OCI-LY1 (cell line): ENCODE measurements around the gene POLDIP3.
"Not testable (repeated sequence)": the region's sequence is repeated elsewhere in the genome, so short reads cannot be mapped to it uniquely, and the experiment has no call there.

ENCODE experiments used
- H2AFZ ChIP-seq: fragments of 200-600 bp; sonication (generic), shearing (Covaris generic); 2 replicates; pipeline ENCODE4 v1.6.0; 2014; ENCODE audit warnings: antibody characterized with exemption, mild to moderate bottlenecking, low read length
- H3F3A ChIP-seq: fragments of 200-600 bp; sonication (generic), shearing (Covaris generic); 2 replicates; pipeline ENCODE4 v1.6.0; 2014; ENCODE audit warnings: mild to moderate bottlenecking, antibody characterized with exemption, low read length, moderate library complexity; ENCODE audit not compliant: insufficient read depth
- H3K27ac ChIP-seq: fragments of 200-600 bp; sonication (generic); 2 replicates; pipeline ENCODE4 v1.5.1; 2014; ENCODE audit warnings: low read length, mixed run types, mild to moderate bottlenecking, low read depth; ENCODE audit not compliant: poor library complexity, severe bottlenecking
- H3K27me3 ChIP-seq: fragments of 200-600 bp; sonication (generic); 2 replicates; pipeline ENCODE4 v1.6.0; 2014; ENCODE audit warnings: antibody characterized with exemption, mild to moderate bottlenecking, low read length, moderate library complexity; ENCODE audit not compliant: insufficient read depth
- H3K36me3 ChIP-seq: fragments of 200-600 bp; sonication (generic); 2 replicates; pipeline ENCODE4 v1.6.1; 2014; ENCODE audit warnings: mild to moderate bottlenecking, antibody characterized with exemption, low read length, moderate library complexity, mixed read lengths; ENCODE audit not compliant: insufficient read depth
- H3K4me1 ChIP-seq: fragments of 200-600 bp; sonication (generic); 2 replicates; pipeline ENCODE4 v1.5.1; 2014; ENCODE audit warnings: mild to moderate bottlenecking, low read length, moderate library complexity; ENCODE audit not compliant: insufficient read depth, severe bottlenecking
- H3K4me2 ChIP-seq: fragments of 200-600 bp; sonication (generic), shearing (Covaris generic); 2 replicates; pipeline ENCODE4 v1.6.1; 2014; ENCODE audit warnings: low read length
- H3K4me3 ChIP-seq: fragments of 200-600 bp; sonication (generic); 2 replicates; pipeline ENCODE4 v1.5.1; 2014; ENCODE audit warnings: low read length, low read depth, mild to moderate bottlenecking, mixed read lengths; ENCODE audit not compliant: poor library complexity, severe bottlenecking
- H3K79me2 ChIP-seq: fragments of 200-600 bp; shearing (Covaris generic); 2 replicates; pipeline ENCODE4 v1.6.1; 2016; ENCODE audit warnings: mixed run types, low read length, mixed read lengths; ENCODE audit not compliant: insufficient read depth
- H3K9ac ChIP-seq: fragments of 200-600 bp; sonication (generic), shearing (Covaris generic); 2 replicates; pipeline ENCODE4 v1.6.1; 2014; ENCODE audit warnings: mild to moderate bottlenecking, low read length, mixed read lengths
- H3K9me2 ChIP-seq: fragments of 200-600 bp; sonication (generic), shearing (Covaris generic); 2 replicates; pipeline ENCODE4 v1.6.1; 2014; ENCODE audit warnings: low read depth, mild to moderate bottlenecking, low read length, mixed read lengths
- H3K9me3 ChIP-seq: fragments of 200-600 bp; shearing (Covaris generic); 2 replicates; pipeline ENCODE4 v1.6.1; 2014; ENCODE audit warnings: low read length, mixed read lengths
- H4K20me1 ChIP-seq: fragments of 200-600 bp; sonication (generic), shearing (Covaris generic); 2 replicates; pipeline ENCODE4 v1.6.0; 2016; ENCODE audit warnings: mild to moderate bottlenecking, low read length; ENCODE audit not compliant: insufficient read depth
- EZH2 ChIP-seq: fragments of 200-600 bp; sonication (generic), shearing (Covaris generic); IDR thresholded peaks from 2 replicates; pipeline ENCODE4 v1.8.0; 2017; ENCODE audit warnings: borderline replicate concordance, mixed run types, mild to moderate bottlenecking, antibody characterized with exemption, low read length, moderate library complexity, mixed read lengths
- TF ChIP-seq, protein P1 (sequence below): fragments of 200-600 bp; sonication (generic), shearing (Covaris generic); IDR thresholded peaks from 2 replicates; pipeline ENCODE4 v1.5.1; 2017; ENCODE audit warnings: mild to moderate bottlenecking, antibody characterized with exemption, low read length, moderate library complexity, mixed read lengths

POLDIP3 gene

DNA sequence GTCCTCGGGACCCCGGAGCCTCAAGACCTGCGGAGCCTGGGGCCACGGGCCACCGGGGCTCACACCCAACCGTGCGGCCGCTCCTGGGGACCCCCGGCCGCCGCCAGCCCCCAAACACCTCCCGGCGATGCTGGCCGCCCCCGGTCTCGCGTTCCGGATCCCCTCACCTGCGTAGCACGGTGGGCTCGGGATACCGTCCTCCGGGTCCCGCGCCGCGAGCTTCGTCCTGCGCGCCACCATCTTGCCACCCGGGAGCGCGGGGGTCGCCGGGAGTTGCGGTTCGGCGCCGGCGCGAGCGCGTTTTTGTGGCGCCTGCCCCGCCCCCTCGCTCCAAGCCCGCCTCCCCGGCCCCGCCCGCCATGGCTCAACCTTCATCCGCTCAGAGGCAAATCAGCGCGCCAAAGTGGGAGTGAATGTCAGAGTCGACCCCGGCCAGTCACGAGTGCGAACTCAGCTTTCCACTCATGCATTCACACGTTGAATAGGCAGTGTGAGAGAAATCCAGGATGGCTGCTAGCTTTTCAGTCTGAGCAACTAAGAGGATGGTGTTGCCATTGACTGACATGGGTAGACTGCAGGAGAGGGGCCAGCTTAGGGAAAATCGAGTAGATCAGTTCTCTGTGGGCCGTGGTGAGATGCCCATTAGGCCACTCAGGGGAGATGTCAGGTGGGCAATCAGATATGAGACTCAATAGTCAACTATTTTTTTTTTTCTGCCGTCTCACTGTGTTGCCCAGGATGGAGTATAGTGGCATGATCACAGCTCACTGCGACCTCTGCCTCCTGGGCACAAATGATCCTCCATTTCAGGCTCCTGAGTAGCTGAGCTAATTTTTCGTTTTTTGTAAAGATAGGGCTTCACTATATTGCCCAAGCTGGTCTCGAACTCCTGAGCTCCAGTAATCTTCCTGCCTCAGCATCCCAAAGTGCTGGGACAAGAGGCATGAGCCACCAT is 32.6 kb downstream of the POLDIP3 start:
- Histone ChIP-seq H3K27me3 (no peaks in the 10 kb centered on the region), H3K4me2 (peak overlapping the region; percentile 68), H3K9me3 (no peaks in the 10 kb centered on the region), H3F3A (no peaks in the 10 kb centered on the region), H2AFZ (no peak overlapping the region), H3K36me3 (peaks cover 71% of the 10 kb centered on the region), H3K9ac (peak overlapping the region; percentile 93), H3K27ac (peak overlapping the region; percentile 68), H3K4me3 (peak overlapping the region; percentile 82), H4K20me1 (no peaks in the 10 kb centered on the region), H3K79me2 (no peaks in the 10 kb centered on the region; the same call in 1 of the 2 replicates), H3K9me2 (no peaks in the 10 kb centered on the region), H3K4me1 (peaks cover 15% of the 10 kb centered on the region)
- TF ChIP-seq EZH2, result no peak
- TF ChIP-seq, protein P1, sequence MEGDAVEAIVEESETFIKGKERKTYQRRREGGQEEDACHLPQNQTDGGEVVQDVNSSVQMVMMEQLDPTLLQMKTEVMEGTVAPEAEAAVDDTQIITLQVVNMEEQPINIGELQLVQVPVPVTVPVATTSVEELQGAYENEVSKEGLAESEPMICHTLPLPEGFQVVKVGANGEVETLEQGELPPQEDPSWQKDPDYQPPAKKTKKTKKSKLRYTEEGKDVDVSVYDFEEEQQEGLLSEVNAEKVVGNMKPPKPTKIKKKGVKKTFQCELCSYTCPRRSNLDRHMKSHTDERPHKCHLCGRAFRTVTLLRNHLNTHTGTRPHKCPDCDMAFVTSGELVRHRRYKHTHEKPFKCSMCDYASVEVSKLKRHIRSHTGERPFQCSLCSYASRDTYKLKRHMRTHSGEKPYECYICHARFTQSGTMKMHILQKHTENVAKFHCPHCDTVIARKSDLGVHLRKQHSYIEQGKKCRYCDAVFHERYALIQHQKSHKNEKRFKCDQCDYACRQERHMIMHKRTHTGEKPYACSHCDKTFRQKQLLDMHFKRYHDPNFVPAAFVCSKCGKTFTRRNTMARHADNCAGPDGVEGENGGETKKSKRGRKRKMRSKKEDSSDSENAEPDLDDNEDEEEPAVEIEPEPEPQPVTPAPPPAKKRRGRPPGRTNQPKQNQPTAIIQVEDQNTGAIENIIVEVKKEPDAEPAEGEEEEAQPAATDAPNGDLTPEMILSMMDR, result no peak

DNA sequence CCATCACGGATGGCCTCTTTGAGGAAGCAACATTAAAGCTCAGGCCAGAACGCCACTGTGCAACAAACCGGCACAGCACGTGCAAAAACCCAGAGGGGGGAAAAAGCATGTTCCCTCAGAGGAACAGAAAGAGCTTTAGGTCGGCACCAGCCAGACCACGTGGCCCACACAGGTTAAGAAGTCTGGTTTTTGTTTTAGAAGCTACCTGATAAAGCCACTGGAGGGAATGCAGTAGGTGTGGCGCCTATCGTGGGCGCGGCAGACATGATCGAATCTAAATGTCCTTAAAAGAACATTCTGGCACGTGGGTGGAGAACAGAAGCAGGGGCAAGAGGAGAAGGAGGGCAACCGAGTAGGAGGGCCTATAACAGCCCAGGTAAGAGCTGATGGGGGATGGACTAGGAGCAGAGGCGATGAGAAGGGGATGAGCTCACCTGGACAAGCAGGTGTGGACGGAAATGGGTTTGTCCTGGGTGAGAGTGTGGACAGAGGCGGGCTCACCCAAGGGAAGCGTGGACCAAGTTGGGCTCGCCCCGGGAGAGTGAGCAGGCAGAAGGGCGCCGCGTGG is 33.4 kb downstream of the POLDIP3 start:
- peaks cover 15% of the 10 kb centered on the region for H3K4me1 ChIP-seq
- H3K9me3 ChIP-seq, H3K27me3 ChIP-seq, H3F3A ChIP-seq, H4K20me1 ChIP-seq, H3K9me2 ChIP-seq, H2AFZ ChIP-seq, H3K79me2 ChIP-seq: not testable (repeated sequence)
- H3K36me3 ChIP-seq, result peaks cover 66% of the 10 kb centered on the region
- H3K4me2 ChIP-seq, result peak overlapping the region; percentile 92
- peak overlapping the region; percentile 93 for H3K9ac ChIP-seq
- H3K27ac ChIP-seq, result peak overlapping the region; percentile 34
- peak overlapping the region; percentile 82 for H3K4me3 ChIP-seq

DNA sequence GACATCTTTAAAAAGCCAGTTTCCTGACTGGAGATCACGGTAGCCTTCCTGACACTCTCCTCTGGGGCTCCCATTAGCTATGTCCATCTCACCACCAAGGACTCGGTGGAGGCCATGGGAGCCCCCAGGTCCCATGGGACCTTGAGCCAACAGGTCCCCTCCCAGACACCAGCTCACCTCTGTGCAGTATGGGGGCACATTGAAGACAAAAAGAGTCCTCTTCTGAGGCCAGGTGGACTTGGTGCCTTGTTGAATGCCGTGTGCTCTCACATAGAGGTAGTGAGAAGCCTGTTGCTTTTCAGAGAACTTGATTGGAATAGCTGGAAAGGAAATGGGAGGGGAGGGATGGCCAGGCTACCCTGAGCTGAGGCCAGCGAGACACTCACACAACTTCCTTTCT is 34.6 kb downstream of the POLDIP3 start:
- H3K9me3 ChIP-seq, H3F3A ChIP-seq, H3K4me2 ChIP-seq, H4K20me1 ChIP-seq, H3K27ac ChIP-seq, H3K27me3 ChIP-seq, H3K9ac ChIP-seq, H3K9me2 ChIP-seq, H2AFZ ChIP-seq, H3K79me2 ChIP-seq: not testable (repeated sequence)
- Histone ChIP-seq H3K4me3 (peak overlapping the region; percentile 19), H3K4me1 (peaks cover 15% of the 10 kb centered on the region), H3K36me3 (peaks cover 53% of the 10 kb centered on the region)

DNA sequence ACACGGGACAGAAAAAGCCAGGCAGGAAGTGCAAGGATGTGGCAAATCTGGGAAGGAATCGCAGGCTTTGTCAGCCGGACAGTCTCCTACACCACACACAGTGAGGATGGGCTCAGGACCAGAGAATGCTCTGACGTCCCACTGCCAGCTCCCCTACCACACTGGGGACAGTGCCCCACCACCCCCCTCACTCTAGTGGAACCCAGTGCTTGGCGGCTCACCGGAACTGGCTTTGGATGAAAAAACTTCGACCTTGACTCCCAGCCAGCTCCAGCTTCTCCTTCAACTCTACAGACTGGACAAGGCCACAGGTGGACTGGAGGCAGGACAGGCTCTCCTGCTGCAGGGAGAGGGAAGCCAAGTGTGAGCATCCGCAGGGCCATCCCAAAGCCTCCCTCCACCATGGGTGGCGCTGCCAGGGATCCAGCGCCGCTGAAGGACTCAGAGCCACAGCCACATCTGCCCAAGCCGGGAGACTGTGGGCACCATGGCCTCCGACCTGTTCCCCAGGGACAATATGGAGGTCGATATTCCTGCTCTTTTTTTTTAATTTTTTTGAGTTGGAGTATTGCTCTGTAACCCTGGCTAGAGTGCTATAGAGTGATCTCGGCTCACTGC is 37.0 kb downstream of the POLDIP3 start:
- TF ChIP-seq, protein P1, result no peak
- TF ChIP-seq EZH2, result no peak

DNA sequence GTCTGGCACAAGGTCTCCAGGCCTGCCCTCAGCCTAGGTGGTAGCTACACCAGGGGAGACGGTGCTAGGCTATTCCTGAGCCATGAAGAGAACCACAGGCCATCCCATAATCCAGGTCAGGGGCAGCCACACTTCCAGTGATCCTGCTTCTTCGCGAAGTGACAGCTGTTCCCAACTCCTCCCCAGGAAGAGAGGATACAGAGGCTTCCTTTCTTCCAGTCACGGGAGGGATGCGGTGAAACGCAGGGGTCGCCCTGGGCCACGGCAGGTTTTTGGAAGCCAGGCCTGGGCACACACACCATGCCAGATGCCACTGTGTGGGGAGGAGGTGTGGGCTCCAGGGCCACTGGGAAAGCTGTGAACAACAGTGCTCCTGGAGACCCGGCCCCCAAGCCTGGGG is 37.5 kb downstream of the POLDIP3 start:
- H4K20me1 ChIP-seq, H3K4me1 ChIP-seq, H3K79me2 ChIP-seq, H3K9ac ChIP-seq, H2AFZ ChIP-seq, H3K27me3 ChIP-seq, H3K4me2 ChIP-seq, H3K4me3 ChIP-seq, H3K9me3 ChIP-seq, H3F3A ChIP-seq, H3K9me2 ChIP-seq, H3K27ac ChIP-seq: not testable (repeated sequence)
- peaks cover 57% of the 10 kb centered on the region for H3K36me3 ChIP-seq

More for the DNA sequence above, 37.0 kb downstream of the POLDIP3 start:
- peaks cover 52% of the 10 kb centered on the region for H3K36me3 ChIP-seq
- no peaks in the 10 kb centered on the region for H3F3A ChIP-seq
- H3K27me3 ChIP-seq, result no peaks in the 10 kb centered on the region
- no peaks in the 10 kb centered on the region for H4K20me1 ChIP-seq
- H3K4me2 ChIP-seq, result no peak overlapping the region
- peaks cover 13% of the 10 kb centered on the region for H3K4me1 ChIP-seq
- no peak overlapping the region for H3K27ac ChIP-seq
- H3K9me2 ChIP-seq, result no peaks in the 10 kb centered on the region
- H3K4me3 ChIP-seq, result no peak overlapping the region
- no peak overlapping the region for H2AFZ ChIP-seq
- no peaks in the 10 kb centered on the region; the same call in 1 of the 2 replicates for H3K79me2 ChIP-seq
- H3K9me3 ChIP-seq, result no peaks in the 10 kb centered on the region
- H3K9ac ChIP-seq, result no peak overlapping the region
